Kasumi-1 (cell line): ENCODE data around the gene ATRIP.
"Not testable (repeated sequence)": the region's sequence is repeated elsewhere in the genome, so short reads cannot be mapped to it uniquely, and the experiment has no call there.

Experiments used
- DNase-seq, 2 experiments: peaks; one replicate each; lab custom pipeline; 2025; lab: John Stamatoyannopoulos, UW

The ATRIP gene

GRCh38 chr3:48446425-48447193 lies at the start of gene ATRIP:
Gene ATRIP (plus strand): TSS chr3:48446737. CDS start chr3:48446846, 109 bp downstream.
- peak; percentile 76 to 77 for DNase-seq

DNA sequence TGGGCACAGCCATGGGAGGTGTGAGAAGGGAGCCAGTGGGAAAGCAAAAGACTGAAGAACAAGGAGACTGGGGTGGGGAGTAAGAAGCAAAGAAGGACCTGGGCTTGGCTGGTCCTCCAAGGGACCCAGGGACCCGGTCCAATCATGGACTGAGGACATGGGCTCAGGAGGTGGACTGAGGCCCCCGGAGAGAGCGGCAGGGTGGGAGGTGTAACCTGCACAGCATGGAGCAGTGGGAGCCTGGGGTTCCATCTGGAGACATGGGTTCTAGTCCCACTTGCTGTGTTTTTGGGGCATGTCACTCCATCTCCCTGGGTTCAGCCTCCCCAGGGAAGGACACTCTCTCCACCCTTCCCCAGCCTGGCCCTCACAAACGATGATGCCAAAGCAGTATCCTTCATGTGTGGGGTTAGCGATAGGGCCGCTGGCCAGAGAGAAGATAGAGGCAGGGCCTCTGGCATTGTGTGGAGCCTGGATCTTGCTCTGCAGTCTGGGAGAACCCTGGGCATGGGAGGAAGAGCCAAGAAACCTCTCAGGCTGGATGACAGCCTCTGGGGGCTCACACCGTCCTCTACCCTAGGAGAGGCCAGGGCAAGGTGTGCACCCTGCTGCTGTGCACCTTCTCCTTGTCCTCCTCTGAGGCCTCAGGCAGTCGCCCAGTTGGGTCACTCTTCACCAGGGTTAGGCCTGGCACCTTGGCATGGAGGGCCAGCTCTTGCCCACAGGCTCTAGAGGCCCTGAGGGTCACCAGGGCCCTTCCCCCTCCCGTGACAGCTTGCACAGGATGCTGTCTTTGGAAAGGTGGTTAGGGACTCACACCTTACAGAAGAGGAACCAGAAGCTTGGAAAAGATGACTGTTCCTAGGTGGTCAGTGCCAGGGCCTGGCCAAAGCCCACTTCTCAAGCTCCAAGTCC lies 48.5 kb upstream of the ATRIP start:
- DNase-seq: no peak

DNA sequence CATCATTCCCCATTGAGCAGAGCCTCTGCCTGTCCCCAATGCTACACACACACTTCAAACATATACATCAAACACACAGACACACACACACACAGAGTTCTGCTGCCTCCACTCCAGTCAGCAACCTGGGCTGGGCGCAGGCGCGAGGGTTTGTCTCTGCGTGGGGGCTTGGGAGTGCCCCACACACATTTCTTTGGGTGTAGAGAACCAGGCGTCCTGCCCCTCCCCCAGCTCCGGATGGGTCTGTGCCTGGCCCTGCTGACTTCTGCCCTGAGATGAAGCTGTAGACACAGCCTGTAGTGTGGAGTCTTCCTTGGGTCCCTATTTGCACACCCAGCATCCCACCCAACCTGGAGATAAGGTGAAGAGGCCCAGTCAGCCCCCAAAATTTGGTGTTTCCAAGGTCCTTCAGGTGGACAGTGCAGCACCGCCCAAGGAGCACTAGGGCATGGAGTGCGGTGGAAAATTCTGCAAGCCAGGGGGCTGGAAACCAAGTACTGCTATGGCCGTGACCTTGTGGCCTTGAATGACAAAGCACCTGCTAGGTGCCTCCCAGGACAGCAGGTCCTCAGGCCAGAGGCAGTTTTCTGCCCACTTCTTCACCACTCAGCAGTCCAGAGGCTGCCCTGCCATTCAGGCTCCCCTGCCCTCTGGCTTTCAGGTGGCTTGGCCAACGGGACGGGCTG lies 47.7 kb upstream of the ATRIP start:
- no peak for DNase-seq

DNA sequence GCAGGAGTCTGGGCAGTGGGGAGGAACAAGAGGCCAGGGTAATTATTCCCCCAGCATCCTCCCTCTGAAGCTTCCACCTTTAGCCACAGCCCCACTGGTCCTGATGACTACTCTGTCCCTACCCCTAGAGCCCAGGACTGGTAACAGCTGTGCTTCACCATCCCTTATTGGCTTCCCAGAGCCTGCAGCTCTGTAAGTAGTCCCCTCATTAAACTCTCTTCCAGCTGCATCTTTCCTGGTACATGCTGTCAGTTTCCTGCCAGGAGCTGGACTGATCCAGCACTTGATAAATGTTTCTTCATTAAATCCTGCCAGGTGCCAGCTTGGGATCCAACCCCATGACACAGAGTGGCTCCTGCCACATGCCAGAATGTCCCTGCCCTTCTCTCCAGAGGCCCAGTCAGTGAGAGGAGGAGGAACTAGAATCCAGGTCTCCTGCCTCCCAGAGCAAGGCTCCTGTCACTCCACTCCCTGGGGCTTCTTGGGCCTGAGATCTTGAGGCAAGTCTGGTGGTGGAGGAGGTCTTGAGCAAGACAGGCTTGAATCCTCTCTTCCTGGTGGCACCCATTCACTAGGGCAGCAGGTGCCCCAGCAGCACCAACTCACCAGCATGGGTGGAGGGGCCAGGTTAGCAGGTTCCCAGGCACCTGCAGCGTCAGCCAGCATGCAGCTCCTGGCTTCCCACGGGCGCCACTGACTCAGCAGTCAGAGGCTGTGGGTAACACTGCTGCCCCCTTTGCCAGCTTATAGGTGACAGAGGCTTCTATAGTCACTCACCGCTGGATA lies 47.0 kb upstream of the ATRIP start:
- DNase-seq: no peak

DNA sequence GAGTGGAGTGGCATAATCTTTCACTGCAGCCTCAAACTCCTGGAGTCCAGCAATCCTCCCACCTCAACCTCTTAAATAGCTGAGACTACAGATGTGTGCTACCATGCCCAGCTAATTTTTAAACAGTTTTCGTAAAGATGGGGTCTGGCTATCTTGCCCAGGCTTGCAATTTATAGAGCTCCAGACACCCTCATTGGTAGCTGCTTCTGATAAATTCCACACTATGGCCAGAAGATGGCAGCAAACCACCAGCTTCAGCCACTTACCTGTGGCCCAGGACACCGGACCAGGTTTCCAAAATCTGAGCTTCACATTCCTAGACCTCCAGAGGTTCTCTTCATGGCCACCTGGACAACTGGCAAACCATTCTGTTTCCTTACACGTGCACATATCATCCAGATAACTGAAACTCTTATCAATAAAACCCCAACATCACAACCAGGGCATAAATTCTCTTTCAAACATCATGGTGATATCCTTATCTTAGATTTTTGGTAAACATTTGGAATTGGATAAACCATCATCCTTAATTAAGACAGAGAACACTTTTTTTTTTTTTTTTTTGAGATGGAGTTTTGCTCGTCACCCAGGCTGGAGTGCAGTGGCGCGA lies 45.6 kb upstream of the ATRIP start:
- peak; percentile 51 to 59 for DNase-seq

GRCh38 chr3:48401434-48401901 lies 45.1 kb upstream of the ATRIP start:
- not testable (repeated sequence) for DNase-seq

- no peak for DNase-seq
Measured at GRCh38 chr3:48402281-48402732, 44.2 kb upstream of the ATRIP start.

- no peak for DNase-seq
Measured at GRCh38 chr3:48402907-48403306, 43.6 kb upstream of the ATRIP start.

- DNase-seq: no peak
Measured at GRCh38 chr3:48403533-48404439, 42.8 kb upstream of the ATRIP start.

- DNase-seq: no peak
Measured at GRCh38 chr3:48404440-48405342, 41.8 kb upstream of the ATRIP start.

GRCh38 chr3:48405343-48405881 lies 41.1 kb upstream of the ATRIP start:
- DNase-seq: no peak

DNA sequence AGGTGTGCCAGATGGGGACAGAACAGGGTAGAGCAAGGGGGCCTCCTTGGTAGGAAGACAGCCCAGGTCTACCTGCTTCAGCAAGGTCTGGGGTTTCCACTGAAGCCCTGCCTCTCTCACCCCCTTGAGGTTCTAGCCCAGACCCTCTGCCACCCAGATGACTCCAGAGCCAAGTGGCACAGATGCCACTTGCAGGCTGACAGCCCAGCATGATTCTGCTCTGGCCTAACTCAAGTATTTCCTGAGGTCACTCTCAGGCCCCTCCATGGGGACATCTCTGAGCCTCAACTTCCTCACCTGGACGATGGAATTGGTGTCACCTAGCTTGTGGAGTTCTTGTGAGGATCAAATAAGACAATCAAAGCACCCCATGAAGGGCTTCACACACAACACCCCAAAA lies 40.6 kb upstream of the ATRIP start:
- DNase-seq: no peak

- no peak for DNase-seq
Measured at GRCh38 chr3:48406443-48407431, 39.8 kb upstream of the ATRIP start.

DNA sequence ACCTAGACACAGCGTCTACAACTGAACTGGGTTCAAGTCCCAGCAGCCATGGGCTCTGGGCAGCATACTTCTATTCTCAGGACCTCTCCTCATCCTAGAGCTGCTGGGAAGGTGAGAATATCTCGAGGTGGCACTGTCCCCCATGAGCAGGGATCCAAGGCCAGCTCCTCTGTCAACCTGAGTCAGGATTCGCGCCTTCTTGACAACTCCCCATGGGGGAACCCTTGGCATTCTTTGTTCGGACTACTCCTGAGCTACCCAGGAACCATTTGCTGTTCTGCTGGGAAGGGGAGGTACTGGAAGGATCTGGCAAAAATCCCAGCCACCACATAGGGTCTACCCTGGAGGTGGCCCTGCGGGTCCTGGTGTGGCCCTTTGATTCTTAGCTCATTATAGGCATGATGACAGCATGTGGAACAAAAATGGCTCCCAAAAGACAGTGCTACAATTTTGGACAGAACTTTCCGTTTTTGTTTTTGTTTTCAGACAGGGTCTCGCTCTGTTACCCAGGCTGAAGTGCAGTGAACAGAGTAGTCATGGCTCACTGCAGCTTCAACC lies 38.9 kb upstream of the ATRIP start:
- DNase-seq: no peak

DNA sequence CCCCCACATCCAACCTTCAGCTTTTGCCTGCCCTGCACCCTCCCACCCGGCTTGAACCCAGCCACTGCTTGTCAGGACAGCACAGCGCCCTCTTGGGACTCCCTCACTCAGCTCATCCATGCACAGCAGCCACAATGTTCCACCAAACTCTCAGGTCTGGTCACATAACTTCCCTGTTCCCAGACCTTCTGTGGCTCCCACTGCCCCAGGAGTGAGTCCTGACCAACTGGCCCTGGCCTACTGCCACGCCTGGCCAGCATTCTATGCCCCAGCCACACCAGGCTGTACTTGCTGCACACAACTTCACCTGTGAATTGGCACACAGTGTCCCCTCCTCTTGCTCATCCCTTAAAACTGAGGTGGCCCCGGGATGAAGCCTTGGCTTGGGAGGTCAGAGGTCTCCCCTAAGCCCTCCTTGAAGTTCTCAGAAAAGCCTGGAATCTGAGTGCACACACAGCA lies 37.7 kb upstream of the ATRIP start:
- no peak for DNase-seq

- no peak for DNase-seq
Measured at GRCh38 chr3:48409291-48410201, 37.0 kb upstream of the ATRIP start.
